ENCODE measurements around the gene NDUFB8.

GRCh38 chr10:100560248-100560647, 30.6 kb upstream of the NDUFB8 start:
- TF ChIP-seq POLR2A (IDR thresholded peaks at IDR 0.05) = no peak
- no peak for TF ChIP-seq CTCF (IDR thresholded peaks at IDR 0.05)

All from Peyer's patch (tissue), 4 donors.